Skeletal muscle tissue (tissue), 4 donors: ENCODE results near the gene SFTPB. TPM values are rescaled to one million over a fixed set of nuclear protein-coding genes. Genes with fewer than 3 reads are reported as not detected.
"Not testable (repeated sequence)": the region's sequence is repeated elsewhere in the genome, so short reads cannot be mapped to it uniquely, and the experiment has no call there.

Experiments
- H3K27ac ChIP-seq: one replicate; pipeline ENCODE4 v1.7.0; 2013; ENCODE audit warnings: mild to moderate bottlenecking, low read depth, low read length, inconsistent platforms
- H3K27me3 ChIP-seq, 3 donors: one replicate each; pipeline ENCODE4 v1.7.0; 2013; ENCODE audit warnings: low read length in 3 of 3; ENCODE audit not compliant: control insufficient read depth in 3 of 3, insufficient read depth in 3 of 3
- H3K36me3 ChIP-seq, 3 donors: one replicate each; pipeline ENCODE4 v1.7.0; 2013; ENCODE audit warnings: low read length in 3 of 3; ENCODE audit not compliant: control insufficient read depth in 3 of 3, insufficient read depth in 3 of 3
- H3K4me1 ChIP-seq, 3 donors: one replicate each; pipeline ENCODE4 v1.7.0; 2013; ENCODE audit warnings: low read length in 3 of 3, mild to moderate bottlenecking in 3 of 3; ENCODE audit not compliant: control insufficient read depth in 3 of 3, insufficient read depth in 3 of 3
- H3K4me3 ChIP-seq, 3 donors: one replicate each; pipeline ENCODE4 v1.7.0; 2013; ENCODE audit warnings: low read length in 3 of 3
- H3K9ac ChIP-seq, 3 donors: one replicate each; pipeline ENCODE4 v1.7.0; 2013; ENCODE audit warnings: low read length in 3 of 3, mild to moderate bottlenecking in 3 of 3, moderate library complexity in 2 of 3, low read depth in 1 of 3
- H3K9me3 ChIP-seq, 3 donors: one replicate each; pipeline ENCODE4 v1.7.0; 2013; ENCODE audit warnings: low read length in 3 of 3; ENCODE audit not compliant: control insufficient read depth in 3 of 3
- total RNA-seq: library from RNA; depleted of rRNA; stranded (reverse); fragments of >200 nt; gene quantifications from one replicate; pipeline ENCODE4 v1.2.3, GENCODE V29; 2014
- donor health status: Osteomylitis.

SFTPB gene
- not detected for total RNA-seq

DNA sequence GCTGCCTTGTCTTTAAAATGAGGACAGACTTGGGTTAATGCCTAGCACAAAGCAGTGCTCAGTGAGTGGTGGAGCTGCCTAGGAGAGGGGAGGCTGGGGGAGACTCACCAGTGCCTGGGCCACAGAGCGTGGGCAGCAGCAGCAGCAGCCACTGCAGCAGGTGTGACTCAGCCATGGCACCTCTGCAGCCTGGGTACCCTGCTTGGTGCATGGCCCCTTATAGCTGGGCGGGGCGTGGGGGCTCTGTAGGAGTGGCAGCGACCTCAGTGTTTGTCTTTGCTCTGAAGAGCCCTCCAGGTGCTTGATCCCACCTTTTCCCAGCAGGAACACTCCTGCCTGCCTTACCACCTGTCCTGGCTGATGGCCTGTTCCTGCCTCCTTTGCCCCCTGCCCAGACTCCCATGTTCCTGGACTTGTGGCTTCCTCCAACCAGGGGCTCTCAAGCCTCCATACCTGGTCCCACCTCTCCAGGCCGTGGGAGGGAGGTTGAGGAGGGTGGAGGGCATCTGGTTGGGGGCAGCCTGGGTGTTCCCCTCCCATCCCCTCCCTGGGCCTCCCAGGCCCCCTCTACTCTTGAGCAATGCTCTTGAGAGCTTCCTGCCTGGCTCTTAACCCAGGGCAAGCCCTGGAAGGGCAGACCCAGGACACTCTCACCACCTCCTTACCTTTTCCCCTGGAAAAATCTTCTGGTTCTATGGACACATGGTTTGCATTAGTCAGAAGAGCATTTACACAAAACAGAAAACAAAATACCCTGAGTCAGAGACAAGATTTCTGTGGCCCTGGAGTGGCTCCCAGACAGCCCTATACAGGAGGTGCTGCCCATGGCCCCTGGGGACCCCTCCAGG lies at the start of gene SFTPB:
TSS of gene SFTPB (minus strand) at position 191 of the 848 bp plus-strand sequence. CDS start at position 175, 16 bp downstream.
- H3K4me1 ChIP-seq, result peaks cover 3 to 8% (median 4%) of the 10 kb centered on the region in 3 donors
- no peaks in the 10 kb centered on the region for H3K9me3 ChIP-seq
- no peaks in the 10 kb centered on the region for H3K36me3 ChIP-seq
- no peak within 1 kb of the TSS for H3K9ac ChIP-seq
- no peak within 1 kb of the TSS for H3K27ac ChIP-seq
- no peaks in the 10 kb centered on the region for H3K27me3 ChIP-seq
- no peak within 1 kb of the TSS for H3K4me3 ChIP-seq

DNA sequence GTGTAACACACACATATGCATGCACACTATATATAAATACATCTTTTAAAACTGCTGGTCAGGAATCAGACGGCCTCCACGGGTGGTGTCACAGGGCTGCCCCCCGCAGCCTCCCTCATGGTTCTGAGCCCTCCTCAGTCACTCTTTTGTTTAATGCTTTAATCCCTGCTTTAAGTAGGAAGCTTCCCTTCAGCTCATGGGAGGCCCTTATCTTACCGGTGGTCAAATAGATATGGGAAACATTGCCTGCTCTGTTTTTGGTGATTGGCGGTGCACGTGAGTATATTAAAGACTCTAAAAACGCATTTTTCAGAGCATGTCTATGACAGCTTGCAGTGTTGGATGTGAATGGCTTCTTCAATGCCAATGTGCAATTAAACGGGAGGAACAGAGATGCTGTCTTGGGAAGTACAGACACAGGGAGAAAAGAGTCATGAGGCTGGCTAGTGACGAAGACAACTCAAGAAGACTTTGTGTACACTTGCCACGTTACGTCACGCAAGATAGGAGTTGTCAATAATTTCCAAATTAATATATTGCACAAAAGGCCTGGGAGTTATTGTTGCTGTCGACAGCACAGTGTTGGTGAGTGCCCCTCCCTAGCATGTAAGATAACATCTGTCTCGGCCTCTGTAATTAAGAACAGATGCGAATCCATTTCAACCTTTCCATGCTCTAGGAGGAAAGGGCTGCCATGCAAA lies 49.5 kb upstream of the SFTPB start:
- H3K9me3 ChIP-seq, result no peaks in the 10 kb centered on the region

DNA sequence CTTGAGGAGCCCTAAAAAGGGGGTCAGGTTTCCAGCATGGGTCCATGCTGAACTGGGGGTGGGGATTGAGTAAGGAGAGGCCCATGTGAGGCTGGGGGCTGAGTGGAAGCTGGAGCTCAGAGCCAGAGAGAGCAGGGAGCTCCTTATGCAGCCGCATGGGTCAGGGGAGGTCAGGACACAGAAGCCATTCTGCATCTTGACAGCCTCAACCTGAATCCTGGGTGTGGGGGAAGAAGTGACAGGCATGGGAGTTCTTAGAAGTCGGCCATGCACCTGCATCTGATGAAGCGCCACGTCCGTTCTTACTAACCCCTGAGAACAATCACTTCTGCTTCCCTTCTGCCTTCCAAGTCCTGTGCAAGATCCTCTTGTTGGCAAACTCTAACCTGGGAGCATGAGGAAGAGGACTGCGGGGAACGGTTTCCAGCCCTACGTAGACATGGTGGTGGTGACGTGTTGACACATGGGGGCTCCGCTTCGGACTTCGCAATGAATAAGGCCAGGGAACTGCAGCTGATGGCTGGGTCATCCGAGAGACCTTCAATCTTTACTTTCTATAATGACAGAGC lies 48.4 kb upstream of the SFTPB start:
- H3K9me3 ChIP-seq, result no peaks in the 10 kb centered on the region
- H3K27me3 ChIP-seq, result no peaks in the 10 kb centered on the region
- no peaks in the 10 kb centered on the region for H3K36me3 ChIP-seq
- H3K4me3 ChIP-seq, result no peak overlapping the region
- H3K9ac ChIP-seq, result no peak overlapping the region
- peaks cover 26 to 43% (median 35%) of the 10 kb centered on the region in 3 donors for H3K4me1 ChIP-seq
- H3K27ac ChIP-seq, result no peak overlapping the region

More for the DNA sequence above, 49.5 kb upstream of the SFTPB start:
- H3K4me3 ChIP-seq, result no peak overlapping the region
- no peak overlapping the region for H3K27ac ChIP-seq
- H3K9ac ChIP-seq, result no peak overlapping the region
- no peaks in the 10 kb centered on the region for H3K36me3 ChIP-seq
- peaks cover 23 to 38% (median 29%) of the 10 kb centered on the region in 3 donors for H3K4me1 ChIP-seq
- H3K27me3 ChIP-seq, result no peaks in the 10 kb centered on the region

DNA sequence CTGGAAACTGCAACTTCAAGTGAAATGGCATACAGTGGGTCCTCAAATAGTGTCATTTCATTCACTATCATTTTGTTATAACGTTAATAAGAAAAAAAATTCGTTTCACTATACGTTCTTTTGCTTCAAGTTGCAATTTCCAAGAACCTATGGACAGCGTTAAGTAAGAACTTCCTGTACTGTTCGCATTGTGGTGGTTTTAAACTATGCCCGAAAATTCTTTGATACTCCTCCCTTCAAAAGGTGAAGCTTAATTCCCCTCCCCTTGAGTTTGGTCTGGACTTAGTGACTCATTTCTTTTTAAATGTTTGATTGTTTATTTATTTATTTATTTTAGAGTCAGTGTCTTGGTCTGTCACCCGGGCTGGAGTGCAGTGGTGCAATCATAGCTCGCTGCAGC lies 46.8 kb upstream of the SFTPB start:
- Histone ChIP-seq H3K4me3 (no peak overlapping the region), H3K27me3 (no peaks in the 10 kb centered on the region), H3K9ac (no peak overlapping the region), H3K27ac (no peak overlapping the region), H3K4me1 (peaks cover 38 to 48% (median 44%) of the 10 kb centered on the region in 3 donors), H3K9me3 (no peaks in the 10 kb centered on the region), H3K36me3 (no peaks in the 10 kb centered on the region)

DNA sequence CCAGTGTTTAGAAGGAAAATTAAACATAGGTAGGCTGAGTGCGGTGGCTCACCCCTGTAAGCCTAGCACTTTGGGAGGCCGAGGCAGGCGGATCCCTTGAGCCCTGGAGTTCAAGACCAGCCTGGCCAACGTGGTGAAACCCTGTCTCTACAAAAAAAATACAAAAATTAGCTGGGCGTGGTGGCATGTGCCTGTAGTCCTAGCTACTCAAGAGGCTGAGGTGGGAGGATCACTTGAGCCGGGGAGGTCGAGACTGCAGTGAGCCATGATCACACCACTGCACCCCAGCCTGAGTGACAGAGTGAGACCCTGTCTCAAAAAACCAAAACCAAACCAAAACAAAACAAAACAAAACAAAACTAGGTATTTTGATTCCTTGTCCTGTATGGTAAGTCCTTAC lies 46.4 kb upstream of the SFTPB start:
- not testable (repeated sequence) for H3K27ac ChIP-seq, H3K4me3 ChIP-seq

DNA sequence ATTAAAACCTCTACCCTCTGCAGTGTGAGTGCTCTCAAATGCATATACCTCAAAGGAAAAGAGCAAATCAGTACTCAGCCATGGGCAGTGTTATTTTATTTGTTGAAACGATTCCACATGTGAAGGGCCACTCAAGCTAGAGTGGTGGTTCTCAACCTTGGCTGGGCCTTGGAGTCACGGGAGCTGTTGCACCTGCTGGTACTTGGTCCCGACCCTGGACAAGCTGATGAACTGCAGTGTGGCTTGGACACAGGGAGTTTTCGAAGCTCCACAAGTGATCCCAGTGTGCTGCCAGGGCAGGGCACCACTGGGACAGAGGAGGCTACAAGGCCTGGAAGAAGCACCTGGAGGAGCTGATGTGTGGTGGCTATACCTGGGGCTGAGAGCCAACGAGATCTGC lies 45.8 kb upstream of the SFTPB start:
- H3K27ac ChIP-seq, result no peak overlapping the region
- no peaks in the 10 kb centered on the region for H3K36me3 ChIP-seq
- H3K4me1 ChIP-seq, result peaks cover 36 to 44% (median 37%) of the 10 kb centered on the region in 3 donors
- H3K9me3 ChIP-seq, result no peaks in the 10 kb centered on the region
- no peaks in the 10 kb centered on the region for H3K27me3 ChIP-seq
- H3K9ac ChIP-seq, result no peak overlapping the region
- H3K4me3 ChIP-seq, result no peak overlapping the region

More for the DNA sequence above, 46.4 kb upstream of the SFTPB start:
- not testable (repeated sequence) for H3K9ac ChIP-seq, H3K36me3 ChIP-seq, H3K27me3 ChIP-seq, H3K9me3 ChIP-seq
- H3K4me1 ChIP-seq, result peaks cover 40 to 48% (median 42%) of the 10 kb centered on the region in 3 donors

DNA sequence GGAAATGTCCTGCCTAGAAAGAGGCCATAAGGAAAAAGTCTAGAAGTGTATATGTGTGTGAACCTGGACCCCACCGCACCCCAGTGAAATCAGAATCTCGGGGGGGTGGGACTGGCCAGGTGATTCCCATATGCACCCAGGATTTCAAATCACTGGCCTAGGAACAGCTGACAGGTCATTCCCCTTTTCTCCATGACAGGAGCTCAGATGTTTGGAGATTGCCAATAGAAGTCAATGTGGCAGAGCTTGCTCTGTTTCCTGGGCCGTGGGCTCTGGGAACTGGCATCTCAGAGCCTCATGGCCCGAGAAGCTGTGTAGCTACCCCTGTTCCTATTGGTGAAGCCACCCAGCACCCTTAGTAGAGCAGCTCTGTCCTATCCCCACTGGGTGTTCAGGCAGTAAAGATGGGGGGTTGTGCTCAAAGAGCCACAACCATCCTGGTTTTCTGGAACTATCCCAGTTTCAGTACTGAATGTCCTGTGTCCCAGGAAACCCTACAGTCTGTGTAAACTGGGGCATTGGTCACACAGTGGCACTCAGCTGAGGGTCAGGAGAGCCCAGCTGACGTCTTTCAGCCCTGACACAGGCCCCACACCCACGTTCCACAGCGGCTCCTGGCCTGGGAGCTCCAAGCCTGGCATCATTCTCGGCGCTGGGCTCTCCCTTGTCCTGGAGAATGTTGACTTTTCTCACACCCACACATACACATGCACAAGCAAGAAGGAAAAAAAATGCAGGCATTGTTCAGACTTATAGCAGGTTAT lies 45.0 kb upstream of the SFTPB start:
- Histone ChIP-seq H3K4me1 (peaks cover 36 to 47% (median 39%) of the 10 kb centered on the region in 3 donors), H3K27ac (peak overlapping the region; percentile 55), H3K9me3 (no peaks in the 10 kb centered on the region), H3K27me3 (no peaks in the 10 kb centered on the region), H3K4me3 (peak overlapping the region in 1 of 3 donors; percentile 29), H3K36me3 (no peaks in the 10 kb centered on the region), H3K9ac (peak overlapping the region in 1 of 3 donors; percentile 54)

DNA sequence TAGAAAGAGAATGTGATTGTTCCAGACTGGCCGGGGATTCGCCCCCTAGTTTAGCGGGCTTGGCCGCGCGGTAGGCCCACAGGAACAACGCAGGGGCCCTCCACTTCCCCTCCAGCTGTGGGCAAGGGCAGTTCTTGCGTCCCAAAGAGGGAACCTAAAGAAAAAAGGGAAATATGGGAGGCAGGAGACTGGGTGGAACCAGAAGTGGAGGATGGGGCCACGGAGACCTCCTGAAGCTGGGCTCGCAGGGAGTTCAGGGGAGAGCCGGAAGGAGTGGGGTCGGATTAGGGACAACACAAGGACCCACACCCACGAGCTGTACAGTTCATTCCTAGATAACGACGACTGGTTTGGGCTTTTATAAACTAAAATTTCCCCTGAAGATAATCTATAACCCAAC lies 44.3 kb upstream of the SFTPB start:
- Histone ChIP-seq H3K4me3 (no peak overlapping the region), H3K36me3 (no peaks in the 10 kb centered on the region), H3K27me3 (no peaks in the 10 kb centered on the region), H3K27ac (peak overlapping the region; percentile 55), H3K4me1 (peaks cover 39 to 48% (median 45%) of the 10 kb centered on the region in 3 donors), H3K9ac (no peak overlapping the region), H3K9me3 (no peaks in the 10 kb centered on the region)

DNA sequence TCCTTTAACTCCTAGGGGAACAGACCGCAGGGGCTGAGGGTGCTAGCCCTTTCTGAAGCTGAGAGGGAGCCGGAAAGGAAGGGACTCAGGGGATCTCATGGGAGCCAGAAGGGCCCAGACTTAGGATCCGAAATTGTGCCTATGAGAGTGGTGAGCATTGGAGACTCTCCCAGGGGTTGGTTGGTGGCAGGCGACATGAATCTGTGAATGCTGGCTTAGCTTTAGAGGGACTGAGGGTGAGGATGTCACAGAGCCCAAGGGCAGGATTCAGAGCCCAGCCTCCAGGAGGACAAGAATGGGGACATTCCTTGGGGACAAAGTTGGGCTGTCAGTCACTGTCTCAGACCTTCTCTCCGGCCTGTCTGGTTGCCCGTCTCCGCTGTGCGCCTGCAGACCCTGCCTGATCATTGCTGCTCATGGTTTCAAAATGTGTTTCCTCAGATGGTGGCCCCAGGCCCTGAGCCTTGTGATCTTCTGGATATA lies 43.6 kb upstream of the SFTPB start:
- H3K27me3 ChIP-seq, result no peaks in the 10 kb centered on the region
- H3K36me3 ChIP-seq, result no peaks in the 10 kb centered on the region
- peak overlapping the region in 1 of 3 donors; percentile 35 for H3K4me3 ChIP-seq
- H3K4me1 ChIP-seq, result peaks cover 46 to 55% (median 52%) of the 10 kb centered on the region in 3 donors
- H3K9ac ChIP-seq, result peak overlapping the region in 2 of 3 donors; percentile 16 to 30
- no peaks in the 10 kb centered on the region for H3K9me3 ChIP-seq
- H3K27ac ChIP-seq, result peak overlapping the region; percentile 58
